A549 (cell line): ENCODE results near the gene TBC1D24. TPM values are rescaled to one million over a fixed set of nuclear protein-coding genes. Genes with fewer than 3 reads are reported as not detected.
"Not testable (repeated sequence)": the region's sequence is repeated elsewhere in the genome, so short reads cannot be mapped to it uniquely, and the experiment has no call there.

Source experiments
- ATAC-seq, 2 experiments: fragments of 200-7000 bp in 1 of 2; fragments of >200 bp in 1 of 2; cut with Nextera tagmentation in 1 of 2; cut with Tn5 transposase in 1 of 2; 3 replicates each; pipeline versions ENCODE4 v1.8.0 to v1.9.1; 2018 to 2020; ENCODE audit warnings: mild to moderate bottlenecking in 1 of 2, moderate library complexity in 1 of 2
- CTCF ChIA-PET: fragments of 300-600 bp; sonication (Branson Sonifier 250); formaldehyde crosslinking; extraction: SDS; loops from one replicate; lab custom pipeline; 2021; ENCODE audit warnings: antibody characterized with exemption, inconsistent platforms; lab: Yijun Ruan, JAX
- POLR2A ChIA-PET: fragments of 350-600 bp; formaldehyde crosslinking; extraction: SDS; loops from one replicate; lab custom pipeline; 2021; ENCODE audit warnings: antibody characterized with exemption, inconsistent platforms; lab: Yijun Ruan, JAX
- DNase-seq, 2 experiments: peaks; one replicate each; pipeline versions ENCODE4 v3.0.0 to v3.0.0-alpha.2; 2011 to 2016; ENCODE audit warnings: low read depth in 1 of 2, low spot score in 1 of 2
- FAIRE-seq: peaks from 2 replicates; lab custom pipeline; 2011; peaks lifted over from hg19 to GRCh38; lab: Jason Lieb, UNC
- H3K27ac ChIP-seq, 2 experiments: fragments of >200 bp; sonication (Bioruptor Twin); formaldehyde crosslinking; 3 replicates each; pipeline ENCODE4 v1.5.1; 2016 to 2017
- H3K4me1 ChIP-seq: fragments of >200 bp; sonication (Bioruptor Twin); formaldehyde crosslinking; 3 replicates; pipeline ENCODE4 v1.6.1; 2016
- H3K4me2 ChIP-seq: fragments of >200 bp; sonication (Bioruptor Twin); formaldehyde crosslinking; 3 replicates; pipeline ENCODE4 v1.6.1; 2016
- H3K4me3 ChIP-seq: fragments of >200 bp; sonication (Bioruptor Twin); formaldehyde crosslinking; 3 replicates; pipeline ENCODE4 v1.5.1; 2016
- H3K9me3 ChIP-seq: fragments of >200 bp; sonication (Bioruptor Twin); formaldehyde crosslinking; 3 replicates; pipeline ENCODE4 v1.6.1; 2016
- CEBPB ChIP-seq, 2 experiments: fragments of >200 bp in 1 of 2; sonication (Bioruptor Twin) in 1 of 2; formaldehyde crosslinking in 1 of 2; IDR thresholded peaks; 2 replicates each; pipeline ENCODE4 v1.6.1; 2012 to 2016
- MAFK ChIP-seq: fragments of 450-650 bp; IDR thresholded peaks from 2 replicates; pipeline ENCODE4 v1.6.1; 2014; ENCODE audit not compliant: partially characterized antibody
- RAD21 ChIP-seq, 2 experiments: fragments of >200 bp in 1 of 2; sonication (Bioruptor Twin) in 1 of 2; formaldehyde crosslinking in 1 of 2; IDR thresholded peaks in 1 of 2; conservative IDR thresholded peaks in 1 of 2; 2 replicates in 1 of 2; 3 replicates in 1 of 2; pipeline ENCODE4 v1.6.1; 2012 to 2018; ENCODE audit warnings: inconsistent platforms in 1 of 2
- WGBS: methylation state at CpG from one replicate; pipeline ENCODE4 v1.1.6; 2017; ENCODE audit errors: missing lambda C conversion rate; 5-methylcytosine and 5-hydroxymethylcytosine counted together
- polyA plus RNA-seq, 4 experiments: library from polyadenylated mRNA; depleted of rRNA in 3 of 4; stranded (reverse); fragments of >200 nt; fragmentation: RNase III in 1 of 4; extraction: RNeasy Plus Mini Kit Qiagen cat#74134 plus additional on column Dnase treatment in 1 of 4; gene quantifications; 2 replicates in 3 of 4; 3 replicates in 1 of 4; pipeline ENCODE4 v1.2.3, GENCODE V29; 2011 to 2017
- TF ChIP-seq, protein P1 (sequence below): fragments of >200 bp; sonication (Bioruptor Twin); formaldehyde crosslinking; IDR thresholded peaks from 3 replicates; pipeline ENCODE4 v1.5.1; 2016

Gene TBC1D24
- polyA plus RNA-seq, 2 of the 4 experiments (the other 2 are of a cell fraction): 4.2 to 7.3 TPM

DNA sequence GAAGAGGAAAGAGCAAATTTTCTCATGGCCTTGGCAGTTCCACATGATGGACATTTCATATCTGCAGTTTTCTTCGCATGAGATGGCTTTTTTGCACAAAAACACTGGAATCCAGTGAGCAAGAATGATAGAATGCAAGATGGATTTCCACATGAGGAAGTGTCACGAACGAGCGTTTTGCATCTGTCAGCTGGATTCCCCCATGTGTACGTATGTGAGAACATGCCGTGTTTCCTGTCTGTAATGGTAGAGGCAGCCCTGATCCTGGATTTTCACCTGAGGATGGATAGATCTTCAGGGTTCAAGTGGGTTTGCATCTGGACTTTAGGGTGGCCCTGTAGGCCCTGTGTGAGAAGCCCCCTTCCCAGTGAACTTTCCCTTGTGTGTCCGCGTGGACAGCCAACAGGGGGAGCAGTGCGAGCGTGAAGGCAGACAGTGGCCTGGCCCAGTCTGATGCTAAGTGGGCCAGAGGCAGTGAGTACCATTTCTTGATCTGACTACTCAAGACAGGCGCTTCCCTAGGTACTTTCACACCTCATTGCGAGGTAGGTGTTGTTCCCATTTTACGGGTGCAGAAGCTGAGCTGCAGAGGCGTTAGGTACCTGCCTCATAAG, 65.0 kb downstream of the TBC1D24 start:
- CTCF ChIA-PET: interaction anchor here (1.1 kb wide), 1 partner anchor 12 kb away, joined by 3 read pairs; no protein-coding TSS in a partner anchor
- H3K4me3 ChIP-seq, H3K4me2 ChIP-seq, POLR2A ChIA-PET, H3K9me3 ChIP-seq, H3K27ac ChIP-seq, FAIRE-seq: not testable (repeated sequence)
- TF ChIP-seq MAFK: peak; percentile 29
- peak in 1 of 2 experiments; percentile 29; a peak in 2 of 5 replicates for TF ChIP-seq RAD21 (conservative IDR thresholded peaks at IDR 0.05 in 1 of 2, IDR thresholded peaks at IDR 0.05 in 1 of 2)
- TF ChIP-seq, protein P1, sequence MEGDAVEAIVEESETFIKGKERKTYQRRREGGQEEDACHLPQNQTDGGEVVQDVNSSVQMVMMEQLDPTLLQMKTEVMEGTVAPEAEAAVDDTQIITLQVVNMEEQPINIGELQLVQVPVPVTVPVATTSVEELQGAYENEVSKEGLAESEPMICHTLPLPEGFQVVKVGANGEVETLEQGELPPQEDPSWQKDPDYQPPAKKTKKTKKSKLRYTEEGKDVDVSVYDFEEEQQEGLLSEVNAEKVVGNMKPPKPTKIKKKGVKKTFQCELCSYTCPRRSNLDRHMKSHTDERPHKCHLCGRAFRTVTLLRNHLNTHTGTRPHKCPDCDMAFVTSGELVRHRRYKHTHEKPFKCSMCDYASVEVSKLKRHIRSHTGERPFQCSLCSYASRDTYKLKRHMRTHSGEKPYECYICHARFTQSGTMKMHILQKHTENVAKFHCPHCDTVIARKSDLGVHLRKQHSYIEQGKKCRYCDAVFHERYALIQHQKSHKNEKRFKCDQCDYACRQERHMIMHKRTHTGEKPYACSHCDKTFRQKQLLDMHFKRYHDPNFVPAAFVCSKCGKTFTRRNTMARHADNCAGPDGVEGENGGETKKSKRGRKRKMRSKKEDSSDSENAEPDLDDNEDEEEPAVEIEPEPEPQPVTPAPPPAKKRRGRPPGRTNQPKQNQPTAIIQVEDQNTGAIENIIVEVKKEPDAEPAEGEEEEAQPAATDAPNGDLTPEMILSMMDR: peak; percentile 35
- H3K4me1 ChIP-seq: peaks cover 18% of the 10 kb centered on the region
- DNase-seq: peak in 1 of 2 experiments; percentile 41
- 65% methylated on average over 13 of the region's 14 CpGs for WGBS
- ATAC-seq: peak in 1 of 2 experiments; percentile 52; a peak in 3 of 6 replicates

DNA sequence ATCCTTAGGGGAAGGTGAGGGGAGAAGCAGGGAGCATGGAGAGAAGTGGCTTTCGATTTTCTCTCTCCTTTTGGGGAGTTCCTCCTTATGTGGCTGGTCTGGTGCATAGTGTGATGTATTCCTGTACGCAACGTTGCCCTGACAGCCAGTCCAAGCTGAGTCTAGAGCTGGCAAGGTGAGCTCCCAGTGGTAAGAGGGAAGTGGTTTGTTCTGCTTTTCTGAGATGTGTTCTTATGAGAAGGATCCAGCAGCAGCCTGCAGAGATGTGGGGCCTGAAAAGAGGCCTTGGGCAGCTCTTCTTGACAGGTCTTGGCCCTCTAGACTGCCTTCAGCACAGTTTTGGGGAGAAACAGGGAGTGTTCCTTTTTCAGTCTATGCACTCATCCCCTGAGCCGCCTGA, 66.0 kb downstream of the TBC1D24 start:
- DNase-seq, H3K4me2 ChIP-seq, ATAC-seq, H3K9me3 ChIP-seq, H3K4me3 ChIP-seq, H3K27ac ChIP-seq, POLR2A ChIA-PET, FAIRE-seq: not testable (repeated sequence)
- CTCF ChIA-PET: interaction anchor here (1.1 kb wide), 1 partner anchor 11 kb away, joined by 3 read pairs; no protein-coding TSS in a partner anchor
- WGBS: 93% methylated on average over 3 of the region's 4 CpGs
- H3K4me1 ChIP-seq: peaks cover 18% of the 10 kb centered on the region

DNA sequence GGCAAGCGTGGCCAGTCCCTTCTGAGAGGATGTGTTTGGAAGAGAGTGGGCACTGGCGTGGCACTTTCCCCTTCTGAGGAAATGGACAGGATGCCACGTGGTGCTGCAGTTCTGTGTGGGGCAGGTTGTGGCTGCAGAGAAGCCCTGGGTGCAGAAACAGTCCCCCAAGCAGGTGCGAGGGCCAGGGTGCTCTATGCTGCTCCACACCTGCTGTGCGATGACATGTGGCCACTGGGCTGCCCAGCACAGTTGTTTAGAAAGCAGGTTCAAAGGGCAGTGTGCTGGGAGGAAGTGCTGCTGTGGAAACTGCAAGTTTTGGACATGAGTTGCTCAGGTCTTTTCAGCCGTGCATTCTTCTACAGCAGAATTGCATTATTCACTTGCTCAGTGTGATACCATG, 66.5 kb downstream of the TBC1D24 start:
- ATAC-seq, H3K4me2 ChIP-seq, POLR2A ChIA-PET, DNase-seq, H3K27ac ChIP-seq, H3K9me3 ChIP-seq, H3K4me3 ChIP-seq, FAIRE-seq: not testable (repeated sequence)
- peaks cover 16% of the 10 kb centered on the region for H3K4me1 ChIP-seq
- WGBS: 78% methylated on average over 6 of the region's 6 CpGs
- CTCF ChIA-PET: interaction anchor here (1.1 kb wide), 1 partner anchor 10 kb away, joined by 3 read pairs; no protein-coding TSS in a partner anchor

DNA sequence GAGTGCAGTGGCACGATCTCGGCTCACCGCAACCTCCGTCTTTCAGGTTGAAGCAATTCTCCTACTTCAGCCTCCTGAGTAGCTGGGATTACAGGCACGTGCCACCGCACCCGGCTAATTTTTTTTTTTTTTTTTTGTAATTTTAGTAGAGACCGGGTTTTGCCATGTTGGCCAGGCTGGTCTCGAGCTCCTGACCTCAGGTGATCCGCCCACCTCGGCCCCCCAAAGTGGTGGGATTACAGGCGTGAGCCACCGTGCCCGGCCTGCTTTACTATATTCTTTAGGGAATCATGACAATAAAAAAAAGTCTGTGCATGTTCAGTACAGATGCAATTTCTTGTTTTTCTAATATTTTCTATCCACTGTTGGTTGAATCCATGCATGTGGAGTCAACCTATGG, 68.8 kb downstream of the TBC1D24 start:
- H3K4me2 ChIP-seq, H3K4me3 ChIP-seq, H3K27ac ChIP-seq, DNase-seq, H3K9me3 ChIP-seq, FAIRE-seq, POLR2A ChIA-PET, ATAC-seq: not testable (repeated sequence)
- WGBS: 95% methylated on average over 14 of the region's 14 CpGs
- H3K4me1 ChIP-seq: peaks cover 12% of the 10 kb centered on the region
- CTCF ChIA-PET: interaction anchor here (0.6 kb wide), 1 partner anchor 1266 kb away, joined by 3 read pairs; no protein-coding TSS in a partner anchor

DNA sequence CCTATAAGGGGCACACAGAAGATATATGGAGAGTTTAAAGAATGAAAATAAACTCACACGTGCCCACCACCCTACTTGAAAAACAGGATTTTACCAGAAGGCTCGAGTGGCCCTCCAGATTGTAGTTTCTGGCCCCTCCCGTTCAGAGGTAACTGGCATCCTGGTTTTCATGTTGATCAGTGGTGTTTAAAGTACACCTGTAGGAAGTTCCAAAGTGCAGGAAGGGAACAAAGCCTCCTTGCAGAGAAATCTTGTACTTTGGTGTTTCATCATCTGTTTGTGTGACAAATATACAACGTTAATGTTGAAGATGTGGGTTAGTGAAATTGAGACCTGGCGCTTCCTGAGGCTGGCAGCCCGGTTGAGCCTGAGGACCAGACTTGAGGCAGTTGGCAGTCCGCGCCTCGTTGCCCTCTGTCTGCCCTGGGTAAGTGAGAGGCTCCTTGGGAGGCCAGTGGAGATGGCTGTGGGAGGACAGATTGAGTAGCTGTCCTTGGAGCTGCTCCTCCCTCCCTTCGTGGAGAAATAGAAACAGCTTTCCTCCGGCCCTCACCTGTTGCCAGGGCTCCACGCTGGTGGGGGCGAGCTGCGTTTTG, 75.5 kb downstream of the TBC1D24 start:
- H3K4me3 ChIP-seq, H3K4me2 ChIP-seq, H3K9me3 ChIP-seq, ATAC-seq, H3K4me1 ChIP-seq, DNase-seq, POLR2A ChIA-PET, CTCF ChIA-PET, FAIRE-seq, H3K27ac ChIP-seq: not testable (repeated sequence)
- 60% methylated on average over 1 of the region's 14 CpGs for WGBS

DNA sequence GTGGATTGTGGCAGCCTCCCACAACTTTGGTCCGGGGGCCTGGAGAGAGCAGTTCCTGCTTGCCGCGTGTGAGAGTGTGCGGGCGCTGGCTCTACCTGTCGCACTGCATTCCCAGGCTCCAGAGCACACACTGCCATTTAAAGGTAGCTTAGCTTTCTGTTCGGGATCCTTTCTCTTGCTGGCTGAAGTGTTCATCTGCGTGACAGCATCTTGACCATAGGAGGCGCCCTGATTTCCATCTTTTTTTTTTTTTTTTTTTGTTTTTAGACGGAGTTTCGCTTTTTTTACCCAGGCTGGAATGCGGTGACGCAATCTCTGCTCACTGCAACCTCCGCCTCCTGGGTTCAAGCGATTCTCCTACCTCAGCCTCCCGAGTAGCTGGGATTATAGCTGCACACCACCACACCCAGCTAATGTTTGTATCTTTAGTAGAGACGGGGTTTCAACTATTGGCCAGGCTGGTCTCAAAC, 76.5 kb downstream of the TBC1D24 start:
- CTCF ChIA-PET: interaction anchor here (0.6 to 0.9 kb wide), 3 partner anchors 11 to 417 kb away, joined by 3 to 4 read pairs (median 3); no protein-coding TSS in a partner anchor
- Histone ChIP-seq H3K4me2 (peak overlapping the region; percentile 34; the same call in 1 of the 3 replicates), H3K27ac (peak overlapping the region in 1 of 2 experiments; percentile 34; a peak in 1 of 6 replicates)
- H3K4me1 ChIP-seq, POLR2A ChIA-PET, H3K9me3 ChIP-seq, H3K4me3 ChIP-seq, FAIRE-seq: not testable (repeated sequence)
- peak in 1 of 2 experiments; percentile 40; a peak in 2 of 6 replicates for ATAC-seq
- TF ChIP-seq, protein P1: peak; percentile 21; the same call in 1 of the 3 replicates
- peak; percentile 44 to 88; a peak in 3 of 4 replicates for TF ChIP-seq CEBPB (IDR thresholded peaks at IDR 0.05)
- WGBS: 58% methylated on average over 16 of the region's 17 CpGs
- DNase-seq: peak in 1 of 2 experiments; percentile 29

DNA sequence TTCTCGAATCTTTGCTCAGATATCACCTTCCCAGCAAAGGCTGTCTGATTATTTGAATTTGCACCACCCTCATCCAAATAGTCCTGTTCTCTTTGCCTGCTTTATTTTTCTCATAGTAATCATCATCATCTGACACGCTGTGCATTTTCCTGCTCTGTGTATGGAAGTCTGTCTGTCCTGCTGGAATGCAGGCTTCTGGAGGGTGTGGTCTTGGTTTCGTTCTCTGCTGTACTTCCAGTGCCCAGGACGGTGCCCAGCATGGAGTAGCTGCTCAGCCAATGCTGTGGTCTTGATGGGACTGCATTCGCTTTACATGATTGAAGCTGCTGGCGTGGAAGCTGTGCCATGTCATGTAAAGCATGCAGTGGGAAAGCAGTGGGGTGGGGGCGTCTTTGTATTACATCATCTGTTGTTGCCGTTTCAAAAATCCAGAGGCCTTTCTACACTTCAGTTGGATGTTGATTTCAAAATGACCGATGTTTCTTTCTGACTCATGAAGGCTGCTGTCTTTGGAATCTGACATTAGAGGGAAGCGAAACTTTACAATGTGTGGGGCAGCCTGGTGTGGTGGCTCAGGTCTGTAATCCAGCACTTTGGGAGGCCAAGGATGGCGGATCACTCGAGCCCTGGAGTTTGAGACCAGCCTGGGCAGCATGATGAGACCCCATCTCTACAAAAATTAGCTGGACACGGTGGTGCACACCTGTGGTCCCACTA, 79.9 kb downstream of the TBC1D24 start:
- H3K27ac ChIP-seq, DNase-seq, CTCF ChIA-PET, FAIRE-seq, H3K4me2 ChIP-seq, H3K4me3 ChIP-seq, POLR2A ChIA-PET, H3K4me1 ChIP-seq, H3K9me3 ChIP-seq, ATAC-seq: not testable (repeated sequence)
- no CpG with 5 or more reads among the region's 13 CpGs for WGBS
